Lower lobe of right lung (tissue), 2 donors: Measurements from ENCODE around the gene PKD1. TPM values are rescaled to one million over a fixed set of nuclear protein-coding genes. Genes with fewer than 3 reads are reported as not detected.

Source experiments
- ATAC-seq, 2 donors: fragments of 200-7000 bp; cut with Tn5 transposase; one replicate each; pipeline ENCODE4 v1.9.1; 2020 to 2022; ENCODE audit warnings: mild to moderate bottlenecking in 2 of 2, moderate library complexity in 2 of 2
- DNase-seq: peaks from one replicate; pipeline ENCODE4 v3.0.0-alpha.2; 2020
- H3K27ac ChIP-seq: fragments of 200-600 bp; one replicate; pipeline ENCODE4 v1.8.0; 2022
- H3K27me3 ChIP-seq: fragments of 200-600 bp; one replicate; pipeline ENCODE4 v1.8.0; 2022; ENCODE audit warnings: low read depth
- H3K36me3 ChIP-seq: fragments of 200-600 bp; one replicate; pipeline ENCODE4 v1.8.0; 2022; ENCODE audit warnings: mild to moderate bottlenecking
- H3K4me1 ChIP-seq: fragments of 200-600 bp; one replicate; pipeline ENCODE4 v1.8.0; 2022
- H3K4me3 ChIP-seq: fragments of 200-600 bp; one replicate; pipeline ENCODE4 v1.8.0; 2022; ENCODE audit warnings: mild to moderate bottlenecking
- H3K9me3 ChIP-seq: fragments of 200-600 bp; one replicate; pipeline ENCODE4 v1.8.0; 2022
- intact Hi-C: fragments of 100-400 bp; cut with DNase I; formaldehyde crosslinking; loops from one replicate; pipeline ENCODE4 v1.11.0; 2022
- total RNA-seq: library from RNA; stranded (reverse); fragmentation: NEBNext Ultra II Directional; extraction: Animal tissue kit (Norgen Biotek cat#: 25700); gene quantifications from one replicate; pipeline ENCODE4 v1.2.1, GENCODE V29; 2021
- TF ChIP-seq, protein P1 (sequence below): fragments of 200-600 bp; IDR thresholded peaks from one replicate; pipeline ENCODE4 v1.8.0; 2022; ENCODE audit warnings: antibody characterized with exemption, mild to moderate bottlenecking
- donor health status: DM: no; HTN: yes; CAD: no; lungs with severe emphysema.

The PKD1 gene
- total RNA-seq, 1 donor from 2014 or later = 81.6 TPM

DNA sequence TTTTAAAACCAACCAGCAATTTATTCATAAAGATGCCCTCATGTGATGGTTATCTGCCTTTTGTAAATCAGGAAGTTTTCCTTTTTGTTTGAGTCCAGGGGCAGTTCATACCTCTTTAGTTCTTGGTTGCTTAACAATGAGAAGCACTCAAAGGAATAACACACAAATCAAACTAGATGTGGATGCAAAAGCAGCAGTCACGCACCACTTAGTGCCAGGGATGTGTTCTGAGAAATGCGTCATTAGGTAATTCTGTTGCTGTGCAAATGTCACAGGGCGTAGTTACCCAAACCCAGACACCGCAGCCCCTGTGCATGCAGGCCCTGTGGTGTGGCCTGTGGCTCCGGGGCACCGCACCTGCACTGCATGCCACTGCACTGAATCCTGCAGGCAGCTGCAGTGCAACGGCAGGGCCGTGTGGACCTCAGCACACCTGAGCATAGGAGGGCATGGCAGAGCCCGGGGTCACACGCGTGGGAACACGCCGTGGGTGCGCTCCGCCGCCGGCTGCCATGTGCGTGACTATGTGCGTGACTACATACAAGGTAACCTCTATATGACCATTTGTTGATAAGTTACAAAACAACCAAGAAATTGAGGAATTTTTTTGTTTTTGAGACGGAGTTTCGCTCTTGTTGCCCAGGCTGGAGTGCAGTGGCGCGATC is 39.6 kb downstream of the PKD1 start:
- Histone ChIP-seq H3K9me3 (no peaks in the 10 kb centered on the region), H3K4me1 (peaks cover 6% of the 10 kb centered on the region), H3K27ac (no peak overlapping the region), H3K4me3 (no peak overlapping the region), H3K27me3 (no peaks in the 10 kb centered on the region), H3K36me3 (peaks cover 84% of the 10 kb centered on the region)
- DNase-seq (no peak), ATAC-seq (no peak)
- intact Hi-C loops = no loop called here
- TF ChIP-seq, protein P1, sequence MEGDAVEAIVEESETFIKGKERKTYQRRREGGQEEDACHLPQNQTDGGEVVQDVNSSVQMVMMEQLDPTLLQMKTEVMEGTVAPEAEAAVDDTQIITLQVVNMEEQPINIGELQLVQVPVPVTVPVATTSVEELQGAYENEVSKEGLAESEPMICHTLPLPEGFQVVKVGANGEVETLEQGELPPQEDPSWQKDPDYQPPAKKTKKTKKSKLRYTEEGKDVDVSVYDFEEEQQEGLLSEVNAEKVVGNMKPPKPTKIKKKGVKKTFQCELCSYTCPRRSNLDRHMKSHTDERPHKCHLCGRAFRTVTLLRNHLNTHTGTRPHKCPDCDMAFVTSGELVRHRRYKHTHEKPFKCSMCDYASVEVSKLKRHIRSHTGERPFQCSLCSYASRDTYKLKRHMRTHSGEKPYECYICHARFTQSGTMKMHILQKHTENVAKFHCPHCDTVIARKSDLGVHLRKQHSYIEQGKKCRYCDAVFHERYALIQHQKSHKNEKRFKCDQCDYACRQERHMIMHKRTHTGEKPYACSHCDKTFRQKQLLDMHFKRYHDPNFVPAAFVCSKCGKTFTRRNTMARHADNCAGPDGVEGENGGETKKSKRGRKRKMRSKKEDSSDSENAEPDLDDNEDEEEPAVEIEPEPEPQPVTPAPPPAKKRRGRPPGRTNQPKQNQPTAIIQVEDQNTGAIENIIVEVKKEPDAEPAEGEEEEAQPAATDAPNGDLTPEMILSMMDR = no peak

- Histone ChIP-seq H3K9me3 (no peaks in the 10 kb centered on the region), H3K4me1 (peaks cover 6% of the 10 kb centered on the region), H3K27me3 (no peaks in the 10 kb centered on the region), H3K27ac (no peak overlapping the region), H3K36me3 (peaks cover 83% of the 10 kb centered on the region), H3K4me3 (no peak overlapping the region)
- DNase-seq = no peak
- intact Hi-C loops = no loop called here
- no peak for ATAC-seq
- TF ChIP-seq, protein P1 = no peak
Measured at GRCh38 chr16:2095315-2095853, 40.3 kb downstream of the PKD1 start.

DNA sequence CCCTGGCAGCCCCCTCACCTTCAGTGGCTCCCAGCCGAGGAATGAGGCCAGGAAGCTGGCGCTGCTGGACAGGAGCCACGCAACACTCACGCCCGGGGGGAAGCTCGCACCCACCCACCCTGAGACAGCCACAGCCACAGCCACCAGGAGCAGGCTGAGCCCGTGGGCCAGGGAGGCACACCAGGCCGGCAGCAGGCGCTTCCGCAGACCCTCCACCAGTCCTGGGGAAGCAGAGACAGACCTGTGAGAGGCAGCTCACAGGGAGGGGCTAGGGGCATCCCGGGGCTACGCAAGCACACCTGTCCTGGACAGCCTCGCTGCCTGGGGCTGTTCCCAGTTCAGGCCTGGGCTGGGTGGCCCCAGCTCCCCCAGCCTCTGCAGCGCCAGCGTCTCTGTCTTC is 41.9 kb downstream of the PKD1 start:
- Histone ChIP-seq H3K27ac (no peak overlapping the region), H3K27me3 (no peaks in the 10 kb centered on the region), H3K4me1 (peaks cover 6% of the 10 kb centered on the region), H3K4me3 (no peak overlapping the region), H3K9me3 (no peaks in the 10 kb centered on the region), H3K36me3 (peaks cover 85% of the 10 kb centered on the region)
- TF ChIP-seq, protein P1 = no peak
- no peak for ATAC-seq
- no peak for DNase-seq
- intact Hi-C loops = no loop called here

- Histone ChIP-seq H3K4me1 (peaks cover 6% of the 10 kb centered on the region), H3K36me3 (peaks cover 94% of the 10 kb centered on the region), H3K27ac (no peak overlapping the region), H3K9me3 (no peaks in the 10 kb centered on the region), H3K27me3 (no peaks in the 10 kb centered on the region), H3K4me3 (no peak overlapping the region)
- TF ChIP-seq, protein P1 = no peak
- ATAC-seq (no peak), DNase-seq (no peak)
- intact Hi-C loops = no loop called here
Measured at GRCh38 chr16:2092866-2093265, 42.8 kb downstream of the PKD1 start.

DNA sequence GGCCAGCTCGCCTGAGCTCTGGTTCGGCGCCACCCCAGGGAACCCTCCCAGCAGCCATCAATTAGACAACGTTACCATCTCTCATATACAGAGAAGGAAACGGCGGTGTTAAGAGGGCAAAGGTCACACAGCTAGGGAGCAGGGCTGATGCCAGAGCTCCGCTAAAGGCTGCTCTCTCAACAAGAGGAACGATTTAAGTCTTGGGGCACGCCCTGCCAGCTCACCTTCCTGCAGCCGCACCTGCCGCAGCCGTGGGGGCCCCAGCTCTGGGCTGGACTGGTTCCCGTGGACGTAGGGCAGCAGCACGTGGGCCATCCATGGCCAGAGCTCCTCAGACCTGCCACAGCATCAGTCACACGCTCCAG is 43.5 kb downstream of the PKD1 start:
- no peak overlapping the region for H3K4me3 ChIP-seq
- no peak overlapping the region for H3K27ac ChIP-seq
- H3K36me3 ChIP-seq = peaks cover 95% of the 10 kb centered on the region
- no peaks in the 10 kb centered on the region for H3K27me3 ChIP-seq
- no peaks in the 10 kb centered on the region for H3K9me3 ChIP-seq
- DNase-seq (no peak), ATAC-seq (no peak)
- TF ChIP-seq, protein P1 = no peak
- intact Hi-C loops = no loop called here
- H3K4me1 ChIP-seq = peaks cover 6% of the 10 kb centered on the region
